ENCODE results near the gene AGPAT4. TPM values are rescaled to one million over a fixed set of nuclear protein-coding genes. Genes with fewer than 3 reads are reported as not detected.

The AGPAT4 gene
- total RNA-seq, 1 experiment from 2014 or later: 10.1 TPM

- no peak for DNase-seq (ENCODE audit: low spot score)
- BruUV-seq (replicated peaks): no TSS peak
- Histone ChIP-seq H3K27me3 (replicated peaks; ENCODE audit: insufficient read depth, low read depth, low read length, poor library complexity) (no peaks in the 10 kb centered on the region), H3K9me3 (ENCODE audit: low read depth, low read length, poor library complexity, severe bottlenecking) (no peaks in the 10 kb centered on the region), H3K27ac (ENCODE audit: low read depth, low read length, poor library complexity, severe bottlenecking) (no peak overlapping the region), H3K36me3 (ENCODE audit: insufficient read depth, low read length, poor library complexity, severe bottlenecking) (no peaks in the 10 kb centered on the region), H3K4me3 (ENCODE audit: low read depth, low read length, poor library complexity, severe bottlenecking) (no peak overlapping the region), H3K4me1 (ENCODE audit: insufficient read depth, low read length, poor library complexity, severe bottlenecking) (peaks cover 2% of the 10 kb centered on the region)
- CTCF ChIA-PET: no interaction called here
- intact Hi-C loops (cut with micrococcal nuclease; ENCODE audit: unreplicated experiment): no loop called here
- TF ChIP-seq CTCF (conservative IDR thresholded peaks at IDR 0.05; ENCODE audit: low read depth, low read length): no peak
- POLR2A ChIA-PET (ENCODE audit: low non-redundant PET): no interaction called here
These were observed 79.5 kb downstream of the AGPAT4 start for GRCh38 chr6:161194374-161194773.

- H3K36me3 ChIP-seq (ENCODE audit: insufficient read depth, low read length, poor library complexity, severe bottlenecking): no peaks in the 10 kb centered on the region
- H3K9me3 ChIP-seq (ENCODE audit: low read depth, low read length, poor library complexity, severe bottlenecking): no peaks in the 10 kb centered on the region
- ChIA-PET POLR2A (ENCODE audit: low non-redundant PET) (no interaction called here), CTCF (no interaction called here)
- intact Hi-C loops (cut with micrococcal nuclease; ENCODE audit: unreplicated experiment): no loop called here
- H3K27ac ChIP-seq (ENCODE audit: low read depth, low read length, poor library complexity, severe bottlenecking): no peak overlapping the region
- BruUV-seq (replicated peaks): no TSS peak
- no peaks in the 10 kb centered on the region for H3K4me1 ChIP-seq (ENCODE audit: insufficient read depth, low read length, poor library complexity, severe bottlenecking)
- H3K27me3 ChIP-seq (replicated peaks; ENCODE audit: insufficient read depth, low read depth, low read length, poor library complexity): no peaks in the 10 kb centered on the region
- no peak overlapping the region for H3K4me3 ChIP-seq (ENCODE audit: low read depth, low read length, poor library complexity, severe bottlenecking)
- TF ChIP-seq EZH2 (IDR thresholded peaks at IDR 0.05; ENCODE audit: borderline replicate concordance, low read depth, low read length, poor library complexity, severe bottlenecking): no peak
- no peak for DNase-seq (ENCODE audit: low spot score)
These were observed 81.0 kb downstream of the AGPAT4 start for GRCh38 chr6:161192636-161193411.

- no TSS peak for BruUV-seq (replicated peaks)
- H3K4me3 ChIP-seq (ENCODE audit: low read depth, low read length, poor library complexity, severe bottlenecking): no peak overlapping the region
- H3K4me1 ChIP-seq (ENCODE audit: insufficient read depth, low read length, poor library complexity, severe bottlenecking): no peaks in the 10 kb centered on the region
- no peak overlapping the region for H3K27ac ChIP-seq (ENCODE audit: low read depth, low read length, poor library complexity, severe bottlenecking)
- intact Hi-C loops (cut with micrococcal nuclease; ENCODE audit: unreplicated experiment): no loop called here
- H3K27me3 ChIP-seq (replicated peaks; ENCODE audit: insufficient read depth, low read depth, low read length, poor library complexity): no peaks in the 10 kb centered on the region
- DNase-seq (ENCODE audit: low spot score): no peak
- no peaks in the 10 kb centered on the region for H3K36me3 ChIP-seq (ENCODE audit: insufficient read depth, low read length, poor library complexity, severe bottlenecking)
- H3K9me3 ChIP-seq (ENCODE audit: low read depth, low read length, poor library complexity, severe bottlenecking): no peaks in the 10 kb centered on the region
- ChIA-PET CTCF (no interaction called here), POLR2A (ENCODE audit: low non-redundant PET) (no interaction called here)
- TF ChIP-seq EZH2 (IDR thresholded peaks at IDR 0.05; ENCODE audit: borderline replicate concordance, low read depth, low read length, poor library complexity, severe bottlenecking) (no peak), CTCF (conservative IDR thresholded peaks at IDR 0.05; ENCODE audit: low read depth, low read length) (no peak)
These were observed 82.2 kb downstream of the AGPAT4 start for GRCh38 chr6:161191671-161192070.

- no peak for DNase-seq (ENCODE audit: low spot score)
- Histone ChIP-seq H3K27me3 (replicated peaks; ENCODE audit: insufficient read depth, low read depth, low read length, poor library complexity) (no peaks in the 10 kb centered on the region), H3K27ac (ENCODE audit: low read depth, low read length, poor library complexity, severe bottlenecking) (no peak overlapping the region), H3K36me3 (ENCODE audit: insufficient read depth, low read length, poor library complexity, severe bottlenecking) (no peaks in the 10 kb centered on the region), H3K4me1 (ENCODE audit: insufficient read depth, low read length, poor library complexity, severe bottlenecking) (no peaks in the 10 kb centered on the region), H3K9me3 (ENCODE audit: low read depth, low read length, poor library complexity, severe bottlenecking) (no peaks in the 10 kb centered on the region), H3K4me3 (ENCODE audit: low read depth, low read length, poor library complexity, severe bottlenecking) (no peak overlapping the region)
- ChIA-PET POLR2A (ENCODE audit: low non-redundant PET) (no interaction called here), CTCF (no interaction called here)
- BruUV-seq (replicated peaks): no TSS peak
- intact Hi-C loops (cut with micrococcal nuclease; ENCODE audit: unreplicated experiment): no loop called here
- TF ChIP-seq EZH2 (IDR thresholded peaks at IDR 0.05; ENCODE audit: borderline replicate concordance, low read depth, low read length, poor library complexity, severe bottlenecking): no peak
These were observed 82.9 kb downstream of the AGPAT4 start for GRCh38 chr6:161191007-161191406.

Data from A673 (cell line).